Hematopoietic multipotent progenitor cell treated with erythropoietin and hydrocortisone succinate and interleukin-3 and kit ligand, for 4 days (in vitro differentiated cells): ENCODE measurements around the gene RRAGC.
"Not testable (repeated sequence)": the region's sequence is repeated elsewhere in the genome, so short reads cannot be mapped to it uniquely, and the experiment has no call there.

Experiments
- DNase-seq: peaks from one replicate; pipeline ENCODE4 v3.0.0-alpha.2; 2015

The RRAGC gene

DNA sequence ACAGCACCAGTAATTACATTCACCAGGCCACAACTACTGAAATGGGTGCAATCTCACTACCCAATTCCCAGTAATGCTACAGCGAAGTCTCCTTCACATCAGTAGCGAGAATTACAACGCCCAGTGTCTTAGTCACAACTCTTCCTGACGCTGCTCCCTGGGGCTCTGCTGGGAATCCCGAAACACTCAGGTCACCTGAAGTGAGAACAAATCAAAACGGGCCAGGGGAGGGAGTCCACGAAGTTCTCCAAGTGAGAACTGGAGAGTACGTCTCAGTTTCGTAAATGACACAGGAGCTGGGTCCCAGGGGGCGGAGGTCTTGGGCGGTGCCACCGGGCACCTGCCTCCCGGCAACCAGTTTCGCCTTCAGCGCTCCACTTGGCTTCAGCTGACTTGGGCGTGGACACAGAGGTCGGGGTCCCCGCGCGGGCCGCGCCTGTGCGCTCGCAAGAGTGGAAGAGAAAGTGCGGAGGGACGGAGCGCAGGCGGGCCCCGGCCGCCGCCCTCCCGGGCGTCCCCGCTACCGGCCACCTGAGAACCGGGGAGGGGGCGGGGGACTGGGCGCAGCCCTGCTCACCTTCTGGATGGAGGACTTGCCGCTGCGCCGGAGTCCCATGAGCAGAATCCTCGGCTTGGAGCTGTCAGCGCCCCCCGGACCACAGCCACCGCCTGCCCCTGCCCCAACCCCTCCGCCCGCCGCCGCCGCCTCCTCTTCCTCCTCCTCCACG lies 575 bp downstream of the RRAGC start:
- peak; percentile 71 for DNase-seq

DNA sequence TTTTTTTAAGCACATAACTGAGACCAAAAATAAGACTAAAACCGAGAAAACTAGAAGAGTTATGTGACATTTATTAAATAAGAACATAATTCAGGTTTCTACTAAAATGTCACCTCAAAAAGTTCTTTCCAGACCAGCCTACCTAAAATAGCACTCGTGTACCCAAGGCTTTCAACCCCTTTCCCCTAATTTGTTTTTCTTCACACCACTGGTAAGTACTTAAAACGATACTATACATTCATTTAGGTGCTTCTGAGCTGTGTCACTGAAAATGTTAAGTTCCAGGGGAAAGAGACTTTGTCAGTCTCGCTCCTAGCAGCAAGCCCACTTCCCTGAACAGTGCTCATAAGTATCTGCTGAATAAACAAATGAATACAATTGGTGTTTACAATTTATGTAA lies 6.8 kb downstream of the RRAGC start:
- DNase-seq = no peak

DNA sequence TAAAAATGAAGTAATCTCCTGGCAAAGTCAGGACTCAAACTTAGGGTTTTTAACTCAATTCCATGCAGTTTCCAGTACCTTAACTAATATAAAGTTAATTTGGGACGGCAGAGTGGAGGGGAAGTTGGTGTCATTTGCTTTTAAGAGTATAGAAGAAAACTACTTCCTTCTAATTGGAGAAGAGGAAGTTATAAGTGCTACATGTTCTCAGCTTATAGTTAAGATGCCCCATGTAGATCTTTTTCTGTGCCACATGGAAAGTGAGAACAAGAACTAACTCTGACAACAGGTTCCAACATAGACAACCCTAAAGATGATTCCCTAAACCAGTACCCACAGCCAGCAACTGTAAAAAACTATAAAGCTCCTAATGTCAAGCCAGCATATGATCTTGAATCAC lies 11.5 kb downstream of the RRAGC start:
- peak; percentile 71 for DNase-seq

DNA sequence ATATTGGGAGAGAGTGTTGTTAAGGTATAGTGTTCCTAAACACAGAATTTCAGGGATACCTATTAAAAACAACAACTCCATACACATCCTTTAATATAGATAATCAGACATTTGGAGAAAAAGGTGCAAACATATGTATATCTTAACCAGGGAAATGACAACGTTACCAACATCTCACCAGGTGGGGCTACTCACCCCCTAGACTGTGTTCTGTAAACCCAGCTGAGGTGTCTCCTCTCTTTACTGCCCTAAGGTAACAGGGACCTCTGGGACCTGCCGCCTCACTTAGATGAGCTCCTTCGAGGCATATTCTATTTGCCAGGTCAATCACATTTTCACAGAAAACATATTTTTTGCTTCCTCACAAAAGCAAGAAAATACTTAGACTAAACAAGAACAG lies 13.4 kb downstream of the RRAGC start:
- no peak for DNase-seq

DNA sequence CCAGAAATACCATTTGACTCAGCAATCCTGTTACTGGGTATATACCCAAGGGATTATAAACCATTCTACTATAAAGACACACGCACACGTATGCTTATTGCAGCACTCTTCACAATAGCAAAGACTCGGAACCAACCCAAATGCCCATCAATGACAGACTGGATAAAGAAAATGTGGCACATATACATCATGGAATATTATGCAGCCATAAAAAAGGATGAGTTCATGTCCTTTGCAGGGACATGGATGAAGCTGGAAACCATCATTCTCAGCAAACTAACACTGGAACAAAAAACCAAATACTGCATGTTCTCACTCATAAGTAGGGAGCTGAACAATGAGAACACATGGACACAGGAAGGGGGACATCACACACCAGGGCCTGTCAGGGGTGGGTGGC lies 14.5 kb downstream of the RRAGC start:
- not testable (repeated sequence) for DNase-seq

DNA sequence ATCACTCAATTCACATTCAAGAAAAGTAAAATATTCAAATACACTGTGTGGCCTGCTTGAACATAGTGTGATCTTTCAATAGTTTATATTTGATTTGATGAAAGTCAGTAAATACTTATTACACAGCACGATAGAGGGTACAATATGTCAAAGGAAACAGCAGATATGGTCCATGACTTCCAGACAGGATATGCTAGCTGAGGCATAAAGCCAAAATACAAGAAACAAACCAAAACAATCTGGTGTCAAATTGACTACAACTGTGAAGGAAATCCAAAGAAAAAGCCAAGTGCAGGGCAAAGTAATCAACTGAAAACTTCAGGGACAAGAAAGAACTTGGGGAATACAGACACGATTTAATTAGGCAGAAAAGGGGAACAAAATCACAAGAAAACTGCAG lies 19.3 kb downstream of the RRAGC start:
- DNase-seq = no peak

DNA sequence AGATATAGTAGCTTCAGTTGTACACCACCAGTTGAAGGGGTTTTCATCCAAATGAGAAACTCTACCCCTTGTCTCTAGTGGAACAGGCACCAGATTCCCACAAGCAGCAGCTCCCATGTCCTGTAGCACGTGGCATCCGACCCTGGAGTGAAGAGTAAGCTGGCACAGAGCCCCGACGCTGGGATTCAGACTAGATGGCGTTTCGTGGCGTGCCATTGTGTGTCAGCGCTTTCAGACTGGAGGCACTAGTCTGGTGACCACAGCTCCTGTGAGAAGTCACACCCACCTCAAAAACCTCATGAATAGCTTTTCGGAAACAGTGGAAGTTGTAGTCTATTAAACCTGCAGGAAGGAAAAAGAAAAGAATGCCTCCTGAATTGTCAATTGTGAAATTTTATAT lies 20.2 kb downstream of the RRAGC start:
- no peak for DNase-seq

DNA sequence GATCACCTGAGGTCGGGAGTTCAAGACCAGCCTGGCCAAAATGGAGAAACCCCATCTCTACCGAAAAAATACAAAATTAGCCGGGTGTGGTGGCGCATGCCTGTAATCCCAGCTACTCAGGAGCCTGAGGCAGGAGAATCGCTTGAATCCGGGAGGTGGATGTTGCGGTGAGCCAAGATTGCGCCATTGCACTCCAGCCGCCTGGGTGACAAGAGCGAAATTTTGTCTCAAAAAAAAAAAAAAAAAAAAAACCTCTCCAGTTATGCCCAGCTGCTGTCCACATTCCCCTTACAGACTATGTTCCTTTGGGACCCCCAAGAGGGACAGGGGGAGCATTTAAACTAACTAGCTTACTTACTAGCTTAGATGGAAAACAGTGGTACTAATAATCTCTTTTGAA lies 23.3 kb downstream of the RRAGC start:
- not testable (repeated sequence) for DNase-seq

DNA sequence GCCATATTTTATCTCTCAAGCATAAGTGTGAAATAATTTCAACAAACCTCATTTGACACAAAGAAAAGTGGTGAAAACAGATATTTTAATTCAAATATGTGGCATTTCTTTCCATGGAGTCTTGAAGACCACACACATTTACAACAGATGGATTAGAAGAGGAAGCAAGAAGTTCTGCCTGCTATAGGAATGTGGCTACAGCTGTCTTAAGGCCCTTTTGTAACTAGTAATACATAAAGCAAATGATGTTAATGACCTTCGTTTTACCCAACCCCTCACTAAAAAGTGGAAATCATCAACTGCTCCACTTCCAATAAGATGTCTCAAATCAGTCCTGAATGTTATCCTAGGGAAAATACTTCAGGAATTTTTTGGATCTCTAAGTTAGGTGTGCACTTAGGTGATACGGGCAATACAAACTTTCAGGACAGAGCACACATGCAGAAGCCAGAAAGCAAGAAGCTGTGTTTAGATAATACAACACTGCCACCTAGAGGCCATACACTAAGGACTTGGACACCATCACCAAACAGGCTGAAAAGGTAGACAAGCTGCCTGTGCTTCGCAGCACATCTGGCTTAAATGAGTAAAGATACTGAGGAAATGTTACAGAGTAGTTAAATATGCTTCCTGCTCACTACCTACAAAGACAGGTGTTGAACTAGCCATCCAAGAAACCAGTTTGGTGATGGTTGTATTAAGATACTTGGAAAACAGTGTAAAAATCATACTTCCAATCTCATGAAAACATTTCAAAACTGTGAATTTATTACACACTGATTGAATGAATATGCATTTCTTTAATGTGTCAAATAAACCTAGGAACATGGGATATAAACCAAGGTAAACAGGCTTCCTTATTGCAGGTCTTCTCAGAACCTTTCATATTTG lies 24.4 kb downstream of the RRAGC start:
- peak; percentile 93 for DNase-seq

DNA sequence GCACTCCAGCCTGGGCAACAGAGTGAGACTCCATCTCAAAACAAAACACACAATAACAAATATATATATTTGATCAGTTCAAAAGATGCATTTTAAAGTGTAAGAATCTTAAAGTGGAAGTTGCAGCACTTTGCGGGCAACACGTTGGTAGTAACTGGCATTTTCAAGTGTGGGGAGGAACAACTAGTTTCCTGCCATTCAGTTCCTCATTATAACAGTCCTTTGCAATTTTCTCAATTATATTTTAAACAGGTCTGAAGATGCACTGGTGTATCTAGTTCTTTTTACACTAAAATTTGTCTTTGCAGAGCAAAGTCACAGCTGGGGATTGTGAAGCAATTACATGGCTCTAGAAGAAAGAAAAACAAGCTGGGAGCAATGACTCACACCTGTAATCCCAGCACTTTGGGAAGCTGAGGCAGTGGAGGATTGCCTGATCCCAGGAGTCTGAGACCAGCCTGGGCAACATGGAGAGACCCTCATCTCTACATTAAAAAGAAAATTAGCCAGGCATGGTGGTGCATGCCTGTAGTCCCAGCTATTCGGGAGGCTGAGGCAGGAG lies 25.3 kb downstream of the RRAGC start:
- peak; percentile 76 for DNase-seq

DNA sequence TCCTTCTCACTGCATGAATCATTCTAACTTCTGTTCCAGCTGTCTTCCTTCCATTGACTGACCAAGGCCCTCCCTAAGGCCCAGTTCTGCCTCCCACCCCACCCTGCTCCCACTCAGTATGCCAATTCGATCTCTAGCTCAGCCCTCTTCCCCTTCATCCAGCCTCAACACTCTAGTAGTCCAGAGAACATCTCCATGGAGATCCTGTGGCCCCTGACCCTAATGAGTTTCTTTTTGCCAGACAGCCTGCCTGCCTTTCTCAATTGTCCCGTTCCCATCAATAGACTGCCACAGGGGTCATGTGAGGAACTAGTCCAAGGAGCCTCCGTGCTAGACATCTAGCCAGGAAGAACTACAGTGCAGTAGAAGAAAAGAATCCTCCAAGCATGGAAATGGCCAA lies 26.4 kb downstream of the RRAGC start:
- no peak for DNase-seq

DNA sequence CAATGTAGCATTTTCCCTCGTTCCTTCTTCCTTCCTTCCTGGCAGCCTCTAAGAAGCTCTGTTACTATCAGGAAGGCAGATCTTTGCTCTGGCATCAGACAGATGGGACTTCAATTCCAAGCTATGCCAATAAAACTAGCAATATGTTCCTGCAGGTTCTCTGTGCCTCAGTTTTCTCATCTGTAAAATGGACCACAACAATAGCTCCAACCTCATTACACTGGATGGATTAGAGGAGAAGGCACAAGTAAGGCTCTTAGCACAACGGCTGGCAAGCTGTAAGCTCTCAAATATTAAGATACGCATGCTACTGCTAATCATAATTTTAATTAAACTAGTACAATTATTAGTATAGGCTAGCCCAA lies 27.2 kb downstream of the RRAGC start:
- no peak for DNase-seq

DNA sequence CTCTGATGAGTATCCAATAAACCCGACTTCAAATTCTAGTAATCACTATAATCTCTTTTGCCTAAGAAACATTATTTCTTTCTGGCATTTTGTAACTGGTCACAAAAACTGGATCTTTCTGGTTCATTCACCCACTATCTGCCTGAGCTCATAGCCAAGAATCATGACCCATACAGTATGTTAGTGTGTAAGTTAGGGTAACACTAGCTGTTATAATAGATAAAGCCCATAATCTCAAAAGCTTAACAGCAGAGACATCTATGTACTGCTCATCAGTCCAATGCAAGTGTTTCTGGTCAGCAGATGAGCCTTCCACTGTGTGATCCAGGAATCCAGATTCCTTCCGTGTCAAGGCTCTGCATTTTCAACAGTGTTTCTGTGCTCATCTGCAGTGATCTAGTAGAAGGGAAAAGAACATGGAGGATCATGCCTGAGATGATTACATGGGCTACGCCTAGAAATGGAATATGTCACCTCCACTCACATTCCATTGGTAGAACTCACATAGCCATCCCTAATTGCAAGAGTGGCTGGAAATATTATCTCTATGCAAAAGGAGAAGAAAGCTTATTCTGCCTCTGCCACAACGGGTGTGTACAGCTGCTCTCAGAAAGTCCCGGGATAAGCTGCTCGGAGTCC lies 27.7 kb downstream of the RRAGC start:
- peak; percentile 36 for DNase-seq

DNA sequence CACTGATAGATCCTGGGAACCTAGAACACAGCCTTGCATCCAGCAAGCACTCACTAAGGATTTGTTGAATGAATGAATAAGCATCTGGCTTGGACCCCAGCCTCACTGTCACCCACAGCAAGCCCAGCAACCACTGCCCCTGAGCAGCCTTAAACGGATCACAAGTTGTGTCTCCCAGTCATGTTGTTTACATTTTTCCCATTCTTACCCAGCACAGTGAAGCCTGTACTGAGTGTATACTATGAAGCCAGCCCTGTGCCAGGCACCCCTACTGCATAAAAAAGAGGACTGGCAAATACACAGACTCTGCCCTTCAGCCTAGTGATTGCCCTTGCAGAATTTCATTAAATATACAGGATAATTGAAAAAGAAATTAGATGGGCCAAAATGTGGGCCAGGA lies 30.2 kb downstream of the RRAGC start:
- DNase-seq = no peak

DNA sequence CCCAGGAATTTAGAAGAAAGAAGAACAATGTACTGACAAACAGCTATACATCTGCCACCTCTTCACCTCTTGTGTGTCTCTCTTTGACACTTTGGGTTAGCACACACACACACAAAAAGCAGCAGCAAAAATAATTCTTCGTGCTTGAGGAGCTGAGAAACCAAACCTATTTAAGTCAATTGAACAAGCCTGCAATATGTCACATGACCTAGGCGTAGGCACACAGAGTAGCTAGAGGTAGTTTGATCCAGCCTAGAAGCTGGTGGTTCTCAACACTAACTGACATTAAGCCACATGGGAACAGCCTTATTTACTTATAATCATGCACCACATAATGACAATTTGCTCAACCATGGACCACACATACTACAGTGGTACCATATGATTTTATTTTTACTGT lies 32.3 kb downstream of the RRAGC start:
- DNase-seq = no peak

DNA sequence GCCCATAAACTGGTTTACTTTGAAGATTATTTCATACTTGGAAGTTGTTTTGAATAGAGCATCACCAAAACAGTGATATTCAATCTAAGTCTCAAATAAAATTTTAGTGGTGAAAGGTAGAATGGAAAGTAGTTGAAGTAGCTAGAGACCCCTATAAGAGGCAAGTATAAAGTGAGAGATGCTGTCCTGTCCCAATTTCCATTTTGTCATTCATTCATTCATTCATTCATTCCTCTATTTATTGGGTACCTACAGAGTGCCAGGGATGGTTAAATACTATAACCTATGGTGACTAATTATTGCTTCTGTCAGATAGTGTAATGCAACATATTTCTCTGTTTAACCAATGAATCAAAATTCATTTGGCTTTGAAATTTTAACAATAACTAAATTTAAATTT lies 32.7 kb downstream of the RRAGC start:
- DNase-seq = no peak

DNA sequence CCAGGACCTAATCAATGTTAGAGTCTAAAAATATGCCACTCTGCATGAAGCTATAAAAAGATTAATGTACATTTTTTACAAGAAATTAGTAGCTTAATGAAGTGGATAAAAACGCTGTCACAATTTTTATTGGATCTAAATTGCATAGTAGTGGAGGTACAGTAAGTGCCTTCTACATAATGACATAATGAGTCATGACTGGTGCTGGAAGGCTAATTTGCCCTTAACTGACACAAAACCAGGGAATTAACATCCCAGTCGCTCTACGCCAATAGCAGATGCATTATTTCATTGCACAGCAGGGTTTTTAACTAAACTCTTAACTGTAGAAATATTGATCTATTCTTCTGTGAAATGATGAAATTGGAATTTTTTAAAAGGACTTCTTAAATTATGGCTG lies 33.3 kb downstream of the RRAGC start:
- DNase-seq = no peak

DNA sequence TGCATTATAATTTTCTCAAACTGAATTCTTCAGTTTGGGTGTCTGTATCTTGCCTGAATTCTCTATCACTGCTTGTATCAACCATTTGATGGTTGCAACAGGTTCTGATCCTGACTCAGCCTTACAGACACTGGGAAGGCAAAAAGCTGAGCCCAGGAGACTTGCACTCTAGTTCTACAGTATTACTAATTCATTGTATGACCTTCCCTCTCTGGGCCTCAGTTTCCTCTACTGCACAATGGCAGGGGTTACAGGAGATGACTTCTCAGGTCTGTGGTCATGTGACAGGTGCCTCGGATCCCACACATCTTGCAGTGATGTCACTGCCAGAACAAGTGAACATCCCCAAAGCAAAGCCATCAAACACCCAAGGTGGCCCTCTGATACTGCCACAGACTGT lies 38.7 kb downstream of the RRAGC start:
- DNase-seq = no peak

DNA sequence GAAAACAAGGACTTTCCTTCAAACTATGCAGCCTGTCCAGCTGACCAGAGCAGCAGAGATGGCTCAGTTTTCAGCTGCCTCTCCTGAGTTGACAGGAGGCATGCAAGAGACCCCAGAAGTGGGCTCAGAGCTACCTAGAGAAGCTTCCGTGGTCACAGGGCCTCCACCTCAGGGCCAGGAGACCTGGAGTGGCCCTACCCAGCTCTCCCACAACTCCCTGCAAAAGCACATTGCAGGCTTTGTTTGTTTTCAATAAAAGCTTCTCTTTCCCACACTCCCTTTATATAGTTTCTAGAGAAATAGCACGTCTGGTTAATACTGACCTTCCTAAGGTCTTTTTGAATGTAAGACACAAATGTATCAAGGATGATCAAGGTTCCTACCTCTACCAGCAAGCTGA lies 40.1 kb downstream of the RRAGC start:
- no peak for DNase-seq

DNA sequence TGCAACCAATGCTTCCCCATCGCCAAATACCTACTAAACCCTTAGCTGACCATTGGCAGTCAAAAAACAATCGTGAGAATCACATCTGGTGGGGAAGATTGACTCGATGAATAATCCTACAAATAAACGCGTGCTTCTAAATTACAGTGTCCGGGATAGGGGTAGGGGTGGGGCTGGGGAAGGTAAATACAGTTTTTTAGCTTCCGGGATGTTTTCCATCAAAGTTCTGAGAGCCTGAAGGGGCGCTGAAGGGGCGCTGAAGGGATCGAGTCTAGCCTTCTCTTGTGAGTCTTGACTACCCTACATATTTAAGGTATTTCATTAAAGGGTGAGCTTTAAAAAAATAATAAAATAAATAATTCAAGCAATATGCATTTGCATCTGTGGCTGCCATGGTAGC lies 40.5 kb downstream of the RRAGC start:
- DNase-seq = peak; percentile 25

DNA sequence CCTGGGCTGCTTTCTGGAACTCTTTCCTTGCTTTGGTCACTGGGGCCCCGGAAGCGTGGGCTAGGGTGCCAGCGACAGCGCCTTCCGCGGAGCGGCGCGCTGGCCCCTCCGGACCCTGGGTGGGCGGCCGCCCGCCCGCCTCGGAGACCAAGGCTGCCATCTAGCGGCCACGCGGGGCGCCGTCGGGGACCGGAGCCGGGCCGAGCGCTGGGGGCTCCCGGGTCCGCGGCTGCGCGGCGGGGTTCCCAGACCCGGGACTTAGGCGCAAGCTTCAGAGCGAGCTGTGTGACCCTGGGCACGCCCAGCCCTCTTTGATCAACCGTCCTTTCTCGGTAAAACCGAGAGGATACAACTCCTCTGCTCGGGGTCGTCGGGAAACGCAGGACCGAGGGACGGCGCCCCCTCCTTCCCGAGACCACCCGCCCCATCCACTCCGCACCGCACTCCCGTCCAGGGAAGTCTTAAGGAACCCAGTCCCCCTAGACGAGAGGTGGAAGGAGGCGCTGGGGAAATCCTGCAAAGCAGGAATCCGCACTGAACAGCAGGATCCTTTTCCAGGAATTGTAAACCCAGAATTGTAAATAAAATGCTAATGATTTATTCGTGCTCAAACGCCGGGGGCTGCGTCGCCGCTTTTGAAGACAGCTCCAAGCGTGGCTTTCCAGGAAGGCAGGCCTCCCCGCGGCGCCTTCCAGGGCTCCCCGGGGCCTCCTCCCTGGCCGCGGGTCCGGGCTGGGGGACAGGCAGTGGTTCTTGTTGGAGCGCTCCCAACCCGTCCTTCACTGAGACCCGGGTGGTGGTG lies 41.2 kb downstream of the RRAGC start:
- DNase-seq = peak; percentile 59

DNA sequence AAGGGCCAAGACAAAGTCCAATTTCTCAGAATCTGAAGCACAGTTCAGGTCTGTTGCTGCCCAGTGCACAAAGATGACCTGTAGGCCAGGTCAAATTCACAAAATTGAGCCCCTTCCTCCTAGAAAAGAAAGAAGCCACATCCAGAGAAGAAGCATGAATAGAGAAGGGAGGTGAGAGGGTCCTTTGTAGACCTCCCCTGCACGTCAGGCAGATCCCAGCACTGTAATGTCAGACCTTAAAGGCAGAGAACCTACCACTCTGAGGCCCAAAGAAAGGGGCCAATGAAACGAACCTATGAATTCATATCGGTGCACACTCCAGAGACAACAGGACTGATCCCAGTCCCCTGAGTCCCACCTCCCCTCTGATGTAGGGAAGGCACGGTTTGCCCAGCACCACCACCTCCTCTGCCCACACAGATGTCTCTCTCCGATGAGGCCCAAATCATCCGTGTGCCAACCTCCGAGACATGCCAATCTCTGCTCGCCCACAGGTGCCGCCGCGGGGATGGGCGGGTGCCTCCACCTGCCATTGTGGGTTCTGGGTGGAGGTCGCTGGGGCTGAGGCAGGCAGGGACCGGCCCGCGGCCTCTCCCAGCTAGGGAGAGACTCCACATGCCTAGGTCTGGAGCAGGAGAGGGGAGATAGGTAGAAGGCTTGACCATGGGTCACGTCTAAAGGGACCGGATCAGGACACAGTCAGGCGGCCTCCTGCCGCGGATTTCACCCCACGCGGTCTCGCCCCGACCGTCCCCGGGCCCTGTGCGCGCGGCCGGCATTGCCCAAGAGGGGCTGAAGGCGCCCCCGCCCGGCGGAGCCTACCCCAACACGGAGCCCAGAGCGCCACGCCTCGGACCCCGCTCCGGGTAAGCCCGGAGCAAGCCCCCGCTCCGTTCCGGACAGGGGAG lies 42.1 kb downstream of the RRAGC start:
- DNase-seq = peak; percentile 17
